T-helper 17 cell (primary cell): ENCODE data around the gene SSH3. TPM values are rescaled to one million over a fixed set of nuclear protein-coding genes. Genes with fewer than 3 reads are reported as not detected.
"Not testable (repeated sequence)": the region's sequence is repeated elsewhere in the genome, so short reads cannot be mapped to it uniquely, and the experiment has no call there.

Experiments used
- ATAC-seq: fragments of 150-1000 bp; cut with Tn5 transposase; 2 replicates; pipeline ENCODE4 v1.10.0; 2021; ENCODE audit warnings: mild to moderate bottlenecking, moderate library complexity
- DNase-seq, 3 donors: peaks; one replicate each; pipeline versions ENCODE4 v3.0.0 to v3.0.0-alpha.2; 2020 to 2021
- H3K9me3 ChIP-seq: one replicate; pipeline ENCODE4 v1.7.0; 2013; ENCODE audit warnings: low read length, mild to moderate bottlenecking; ENCODE audit not compliant: control insufficient read depth, poor library complexity, severe bottlenecking
- H3K27ac Mint-ChIP-seq: one replicate; pipeline ENCODE4 v1.8.0; 2022; ENCODE audit warnings: mild to moderate bottlenecking, moderate library complexity, mixed read lengths
- H3K27me3 Mint-ChIP-seq: one replicate; pipeline ENCODE4 v1.8.0; 2022; ENCODE audit warnings: mixed read lengths
- H3K36me3 Mint-ChIP-seq: one replicate; pipeline ENCODE4 v1.8.0; 2022; ENCODE audit warnings: low read depth, mixed read lengths
- H3K4me1 Mint-ChIP-seq: one replicate; pipeline ENCODE4 v1.8.0; 2022; ENCODE audit warnings: mild to moderate bottlenecking, mixed read lengths
- H3K4me3 Mint-ChIP-seq: one replicate; pipeline ENCODE4 v1.8.0; 2022; ENCODE audit warnings: mild to moderate bottlenecking, moderate library complexity, mixed read lengths
- total RNA-seq, 4 donors: library from RNA in 2 of 4; stranded (reverse) in 2 of 4; gene quantifications; one replicate each; pipeline ENCODE4 v1.2.3 and lab custom pipeline; 2022 to 2026

Gene SSH3
- total RNA-seq (10 to 100 TPM; 12.8 to 17.8 TPM), total RNA-seq (lab: John Stamatoyannopoulos, UW) (12.7 to 16.0 reads per million in 2 donors)

GRCh38 chr11:67303132-67303834 lies at the start of gene SSH3:
Gene SSH3, plus strand, starts transcription at chr11:67303530. Its CDS starts 96 bp downstream, at chr11:67303626.
- H3K36me3 Mint-ChIP-seq: no peaks in the 10 kb centered on the region
- peak in 2 of 3 donors; percentile 41 to 50 for DNase-seq
- no peaks in the 10 kb centered on the region for H3K27me3 Mint-ChIP-seq
- peak within 1 kb of the TSS; percentile 61 for H3K27ac Mint-ChIP-seq
- peak within 1 kb of the TSS; percentile 74 for H3K4me3 Mint-ChIP-seq
- H3K9me3 ChIP-seq: no peaks in the 10 kb centered on the region
- peaks cover 15% of the 10 kb centered on the region for H3K4me1 Mint-ChIP-seq
- peak; percentile 79 for ATAC-seq

GRCh38 chr11:67253872-67254624 lies 49.3 kb upstream of the SSH3 start:
- Mint-ChIP-seq H3K4me3 (peak overlapping the region; percentile 50), H3K4me1 (peaks cover 33% of the 10 kb centered on the region), H3K36me3 (peaks cover 9% of the 10 kb centered on the region), H3K27me3 (no peaks in the 10 kb centered on the region), H3K27ac (peak overlapping the region; percentile 81)
- no peaks in the 10 kb centered on the region for H3K9me3 ChIP-seq
- ATAC-seq: no peak
- no peak for DNase-seq

GRCh38 chr11:67254798-67255197 lies 48.5 kb upstream of the SSH3 start:
- H3K27ac Mint-ChIP-seq: peak overlapping the region; percentile 81
- H3K4me1 Mint-ChIP-seq: peaks cover 31% of the 10 kb centered on the region
- H3K27me3 Mint-ChIP-seq: no peaks in the 10 kb centered on the region
- H3K9me3 ChIP-seq: no peaks in the 10 kb centered on the region
- ATAC-seq (no peak), DNase-seq (no peak)
- H3K36me3 Mint-ChIP-seq: peaks cover 7% of the 10 kb centered on the region
- H3K4me3 Mint-ChIP-seq: peak overlapping the region; percentile 50

- H3K4me3 Mint-ChIP-seq: peak overlapping the region; percentile 77
- ATAC-seq (no peak), DNase-seq (no peak)
- H3K9me3 ChIP-seq: no peaks in the 10 kb centered on the region
- H3K27me3 Mint-ChIP-seq: no peaks in the 10 kb centered on the region
- H3K4me1 Mint-ChIP-seq: peaks cover 31% of the 10 kb centered on the region
- peaks cover 7% of the 10 kb centered on the region for H3K36me3 Mint-ChIP-seq
- peak overlapping the region; percentile 81 for H3K27ac Mint-ChIP-seq
Observed at GRCh38 chr11:67255353-67255752, 48.0 kb upstream of the SSH3 start.

- DNase-seq (no peak), ATAC-seq (no peak)
- Mint-ChIP-seq H3K4me3 (peak overlapping the region; percentile 77), H3K27ac (peak overlapping the region; percentile 81), H3K4me1 (peaks cover 28% of the 10 kb centered on the region), H3K27me3 (no peaks in the 10 kb centered on the region), H3K36me3 (peaks cover 7% of the 10 kb centered on the region)
- H3K9me3 ChIP-seq: no peaks in the 10 kb centered on the region
Observed at GRCh38 chr11:67255864-67256263, 47.5 kb upstream of the SSH3 start.

- Mint-ChIP-seq H3K27ac (peak overlapping the region; percentile 81), H3K4me3 (peak overlapping the region; percentile 25), H3K4me1 (peaks cover 28% of the 10 kb centered on the region), H3K36me3 (peaks cover 7% of the 10 kb centered on the region), H3K27me3 (no peaks in the 10 kb centered on the region)
- ATAC-seq (no peak), DNase-seq (no peak)
- no peaks in the 10 kb centered on the region for H3K9me3 ChIP-seq
Observed at GRCh38 chr11:67256477-67257135, 46.7 kb upstream of the SSH3 start.

GRCh38 chr11:67260406-67260805 lies 42.9 kb upstream of the SSH3 start:
- Mint-ChIP-seq H3K4me3 (peak overlapping the region; percentile 83), H3K27ac (peak overlapping the region; percentile 81), H3K27me3 (no peaks in the 10 kb centered on the region), H3K4me1 (peaks cover 30% of the 10 kb centered on the region), H3K36me3 (no peaks in the 10 kb centered on the region)
- ATAC-seq: no peak
- no peak for DNase-seq
- no peaks in the 10 kb centered on the region for H3K9me3 ChIP-seq

GRCh38 chr11:67260885-67261639 lies 42.3 kb upstream of the SSH3 start:
- H3K36me3 Mint-ChIP-seq, DNase-seq, H3K27ac Mint-ChIP-seq, ATAC-seq, H3K27me3 Mint-ChIP-seq, H3K9me3 ChIP-seq: not testable (repeated sequence)
- H3K4me1 Mint-ChIP-seq: peaks cover 36% of the 10 kb centered on the region
- peak overlapping the region; percentile 83 for H3K4me3 Mint-ChIP-seq

- DNase-seq: no peak
- Mint-ChIP-seq H3K27me3 (no peaks in the 10 kb centered on the region), H3K4me3 (no peak overlapping the region), H3K36me3 (no peaks in the 10 kb centered on the region), H3K4me1 (peaks cover 36% of the 10 kb centered on the region), H3K27ac (no peak overlapping the region)
- no peak for ATAC-seq
- H3K9me3 ChIP-seq: no peaks in the 10 kb centered on the region
Observed at GRCh38 chr11:67261640-67261945, 41.7 kb upstream of the SSH3 start.

- H3K9me3 ChIP-seq: no peaks in the 10 kb centered on the region
- peak overlapping the region; percentile 84 for H3K4me3 Mint-ChIP-seq
- H3K36me3 Mint-ChIP-seq: peaks cover 1% of the 10 kb centered on the region
- DNase-seq (no peak), ATAC-seq (no peak)
- H3K27me3 Mint-ChIP-seq: no peaks in the 10 kb centered on the region
- H3K4me1 Mint-ChIP-seq: peaks cover 35% of the 10 kb centered on the region
- H3K27ac Mint-ChIP-seq: peak overlapping the region; percentile 53
Observed at GRCh38 chr11:67261946-67262681, 41.2 kb upstream of the SSH3 start.

GRCh38 chr11:67262731-67263675 lies 40.3 kb upstream of the SSH3 start:
- H3K36me3 Mint-ChIP-seq: peaks cover 7% of the 10 kb centered on the region
- DNase-seq (peak; percentile 55 to 57 (median 57)), ATAC-seq (peak; percentile 38)
- no peaks in the 10 kb centered on the region for H3K27me3 Mint-ChIP-seq
- peaks cover 40% of the 10 kb centered on the region for H3K4me1 Mint-ChIP-seq
- H3K27ac Mint-ChIP-seq: peak overlapping the region; percentile 53
- H3K9me3 ChIP-seq: no peaks in the 10 kb centered on the region
- H3K4me3 Mint-ChIP-seq: peak overlapping the region; percentile 84
